GM12873 (cell line): ENCODE data around the gene AZIN2.

Source experiments
- CTCF ChIP-seq: IDR thresholded peaks from 2 replicates; pipeline ENCODE4 v1.5.1; 2012; ENCODE audit warnings: low read depth, mild to moderate bottlenecking, moderate library complexity, low read length, control low read depth; ENCODE audit not compliant: insufficient read depth; ENCODE audit errors: missing control alignments

AZIN2 gene

GRCh38 chr1:33119532-33120217 is 38.7 kb downstream of the AZIN2 start:
- peak; percentile 61 for TF ChIP-seq CTCF

GRCh38 chr1:33120436-33121231 is 39.7 kb downstream of the AZIN2 start:
- TF ChIP-seq CTCF = no peak

GRCh38 chr1:33121728-33122127 is 40.8 kb downstream of the AZIN2 start:
- no peak for TF ChIP-seq CTCF

- TF ChIP-seq CTCF = no peak
These were observed 41.7 kb downstream of the AZIN2 start for GRCh38 chr1:33122483-33123178.

GRCh38 chr1:33123266-33123665 is 42.3 kb downstream of the AZIN2 start:
- TF ChIP-seq CTCF = no peak

- TF ChIP-seq CTCF = no peak
These were observed 45.6 kb downstream of the AZIN2 start for GRCh38 chr1:33126411-33127000.
